HepG2 (cell line): ENCODE measurements around the gene RAG2. TPM values are rescaled to one million over a fixed set of nuclear protein-coding genes. Genes with fewer than 3 reads are reported as not detected.

Experiments
- HMG20B ChIP-seq: conservative IDR thresholded peaks from 2 replicates; pipeline ENCODE4 v1.6.1; 2016; ENCODE audit warnings: missing genetic modification reagents, missing compliant biosample characterization
- ISL2 ChIP-seq: sonication (generic); formaldehyde crosslinking; IDR thresholded peaks from 2 replicates; pipeline ENCODE4 v1.5.0; 2020; ENCODE audit warnings: missing genetic modification reagents
- KDM3A ChIP-seq: IDR thresholded peaks from 2 replicates; pipeline ENCODE4 v1.6.1; 2018; ENCODE audit warnings: low read depth, missing compliant biosample characterization
- NFE2L2 ChIP-seq: fragments of 150-350 bp; IDR thresholded peaks from 2 replicates; pipeline ENCODE4 v1.6.1; 2014; ENCODE audit warnings: low read length
- NFRKB ChIP-seq: fragments of 450-650 bp; IDR thresholded peaks from 2 replicates; pipeline ENCODE4 v1.6.1; 2017
- REPIN1 ChIP-seq: sonication (generic); formaldehyde crosslinking; IDR thresholded peaks from 2 replicates; pipeline ENCODE4 v1.8.0; 2022; ENCODE audit warnings: missing genetic modification reagents, low read depth, mild to moderate bottlenecking, borderline replicate concordance
- TGIF2 ChIP-seq: IDR thresholded peaks from 2 replicates; pipeline ENCODE4 v1.6.1; 2016; ENCODE audit warnings: control low read depth, missing compliant biosample characterization
- ZMAT3 ChIP-seq: sonication (generic); formaldehyde crosslinking; conservative IDR thresholded peaks from 2 replicates; pipeline ENCODE4 v1.7.0; 2021; ENCODE audit warnings: missing genetic modification reagents
- ZNF101 ChIP-seq: sonication (generic); formaldehyde crosslinking; IDR thresholded peaks from 2 replicates; pipeline ENCODE4 v1.4.0; 2020; ENCODE audit warnings: mild to moderate bottlenecking, low read depth, missing genetic modification reagents, borderline replicate concordance
- ZNF17 ChIP-seq: sonication (generic); formaldehyde crosslinking; IDR thresholded peaks from 2 replicates; pipeline ENCODE4 v1.5.0; 2020; ENCODE audit warnings: mild to moderate bottlenecking, missing genetic modification reagents
- ZNF644 ChIP-seq: IDR thresholded peaks from 2 replicates; pipeline ENCODE4 v1.6.1; 2016; ENCODE audit warnings: low read depth
- ZNF672 ChIP-seq: sonication (generic); formaldehyde crosslinking; IDR thresholded peaks from 2 replicates; pipeline ENCODE4 v1.8.1; 2022; ENCODE audit warnings: missing genetic modification reagents
- ZNF788 ChIP-seq: sonication (generic); formaldehyde crosslinking; IDR thresholded peaks from 2 replicates; pipeline ENCODE4 v1.5.0; 2020; ENCODE audit warnings: mild to moderate bottlenecking, missing genetic modification reagents, borderline replicate concordance
- ZSCAN29 ChIP-seq: sonication (generic); formaldehyde crosslinking; conservative IDR thresholded peaks from 2 replicates; pipeline ENCODE4 v1.4.0; 2020; ENCODE audit warnings: mild to moderate bottlenecking, missing genetic modification reagents
- ZSCAN31 ChIP-seq: sonication (generic); formaldehyde crosslinking; IDR thresholded peaks from 2 replicates; pipeline ENCODE4 v1.5.0; 2020; ENCODE audit warnings: low read depth, mild to moderate bottlenecking, missing genetic modification reagents
- polyA plus RNA-seq, 8 experiments: library from polyadenylated mRNA; depleted of rRNA in 3 of 8; stranded (reverse) in 7 of 8; unstranded in 1 of 8; fragments of >200 nt; fragmentation: Illumina TruSeq in 4 of 8; extraction: Trizol in 4 of 8; gene quantifications; 2 replicates each; pipeline versions ENCODE4 v1.2.1 to v1.2.3, GENCODE V29; 2011 to 2016; ENCODE audit warnings: low read depth in 4 of 8, missing spikeins in 1 of 8, mixed read lengths in 1 of 8; ENCODE audit not compliant: insufficient read depth in 1 of 8
- total RNA-seq, 5 experiments: library from RNA; depleted of rRNA; stranded (reverse); fragments of >200 nt; fragmentation: Illumina TruSeq; extraction: Trizol; gene quantifications; 2 replicates each; pipeline ENCODE4 v1.2.3, GENCODE V29; 2016; ENCODE audit warnings: low read depth in 1 of 5
- TF ChIP-seq, protein P1 (sequence below): IDR thresholded peaks from 2 replicates; pipeline ENCODE4 v1.6.1; 2016; ENCODE audit warnings: control low read depth
- TF ChIP-seq, protein P2 (sequence below): sonication (generic); formaldehyde crosslinking; IDR thresholded peaks from 2 replicates; pipeline ENCODE4 v1.9.0; 2022; ENCODE audit warnings: missing genetic modification reagents, mild to moderate bottlenecking, borderline replicate concordance
- TF ChIP-seq, protein P3 (sequence below): IDR thresholded peaks from 2 replicates; pipeline ENCODE4 v1.4.0; 2020; ENCODE audit warnings: mild to moderate bottlenecking, missing genetic modification reagents
- TF ChIP-seq, protein P4 (sequence below): sonication (generic); formaldehyde crosslinking; IDR thresholded peaks from 2 replicates; pipeline ENCODE4 v1.4.0; 2020; ENCODE audit warnings: missing genetic modification reagents
- TF ChIP-seq, protein P5 (sequence below): sonication (generic); formaldehyde crosslinking; IDR thresholded peaks from 2 replicates; pipeline ENCODE4 v1.8.1; 2023; ENCODE audit warnings: mild to moderate bottlenecking, missing genetic modification reagents

RAG2 gene
- total and polyA plus RNA-seq, 2 of the 13 experiments (the other 11 are each of a cell fraction or from before 2014, with no cell fraction given), result not detected

DNA sequence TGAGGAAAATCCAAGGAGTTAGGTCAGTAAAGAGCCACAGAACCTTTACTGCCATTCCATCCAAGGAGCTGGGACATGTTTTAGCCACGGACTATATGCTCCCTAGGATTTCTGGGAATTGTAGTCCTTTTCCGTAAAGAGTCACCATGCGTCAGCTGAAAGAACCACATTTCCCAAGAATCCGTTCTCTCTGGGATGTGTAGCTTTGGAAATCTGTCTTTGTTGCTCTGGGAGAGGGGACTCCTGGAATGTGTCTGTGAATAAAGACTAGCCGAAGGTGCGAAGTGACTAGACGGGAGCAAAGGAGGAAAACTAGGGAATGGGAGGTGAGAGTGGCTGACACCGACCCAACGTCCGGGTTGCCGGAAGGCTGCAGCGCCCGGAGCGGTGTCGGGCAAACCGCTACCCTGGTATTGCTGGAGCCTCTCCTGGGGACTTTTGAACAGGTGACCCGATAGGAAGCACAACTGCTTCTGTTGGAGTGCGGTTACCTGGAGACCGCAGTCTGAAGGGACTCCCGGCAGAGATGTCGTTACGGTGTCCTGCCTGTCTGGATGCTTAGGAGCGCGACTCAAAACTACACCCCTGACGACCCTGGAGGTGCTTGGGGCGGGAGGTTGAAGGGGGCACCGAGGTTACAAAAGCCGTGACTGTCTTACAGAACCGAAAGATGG is 3.6 kb downstream of the RAG2 start, which contains the start of gene IFTAP (continued):
- TF ChIP-seq ZNF17 (CRISPR knock-in tag), result no peak
- TF ChIP-seq, protein P1, sequence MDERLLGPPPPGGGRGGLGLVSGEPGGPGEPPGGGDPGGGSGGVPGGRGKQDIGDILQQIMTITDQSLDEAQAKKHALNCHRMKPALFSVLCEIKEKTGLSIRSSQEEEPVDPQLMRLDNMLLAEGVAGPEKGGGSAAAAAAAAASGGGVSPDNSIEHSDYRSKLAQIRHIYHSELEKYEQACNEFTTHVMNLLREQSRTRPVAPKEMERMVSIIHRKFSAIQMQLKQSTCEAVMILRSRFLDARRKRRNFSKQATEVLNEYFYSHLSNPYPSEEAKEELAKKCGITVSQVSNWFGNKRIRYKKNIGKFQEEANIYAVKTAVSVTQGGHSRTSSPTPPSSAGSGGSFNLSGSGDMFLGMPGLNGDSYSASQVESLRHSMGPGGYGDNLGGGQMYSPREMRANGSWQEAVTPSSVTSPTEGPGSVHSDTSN, result no peak
- TF ChIP-seq ISL2, result peak; percentile 66
- TF ChIP-seq NFE2L2, result peak; percentile 14; the same call in 1 of the 2 replicates
- TF ChIP-seq, protein P2, sequence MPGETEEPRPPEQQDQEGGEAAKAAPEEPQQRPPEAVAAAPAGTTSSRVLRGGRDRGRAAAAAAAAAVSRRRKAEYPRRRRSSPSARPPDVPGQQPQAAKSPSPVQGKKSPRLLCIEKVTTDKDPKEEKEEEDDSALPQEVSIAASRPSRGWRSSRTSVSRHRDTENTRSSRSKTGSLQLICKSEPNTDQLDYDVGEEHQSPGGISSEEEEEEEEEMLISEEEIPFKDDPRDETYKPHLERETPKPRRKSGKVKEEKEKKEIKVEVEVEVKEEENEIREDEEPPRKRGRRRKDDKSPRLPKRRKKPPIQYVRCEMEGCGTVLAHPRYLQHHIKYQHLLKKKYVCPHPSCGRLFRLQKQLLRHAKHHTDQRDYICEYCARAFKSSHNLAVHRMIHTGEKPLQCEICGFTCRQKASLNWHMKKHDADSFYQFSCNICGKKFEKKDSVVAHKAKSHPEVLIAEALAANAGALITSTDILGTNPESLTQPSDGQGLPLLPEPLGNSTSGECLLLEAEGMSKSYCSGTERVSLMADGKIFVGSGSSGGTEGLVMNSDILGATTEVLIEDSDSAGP (CRISPR knock-in tag), result peak; percentile 24; the same call in 1 of the 2 replicates
- TF ChIP-seq HMG20B (CRISPR knock-in tag), result 0 out of 2 replicates have a peak, but pooled peaks have one; percentile 56
- TF ChIP-seq ZNF644 (CRISPR knock-in tag), result 0 out of 2 replicates have a peak, but pooled peaks have one; percentile 18
- no peak for TF ChIP-seq ZNF101 (CRISPR knock-in tag)
- peak; percentile 64 for TF ChIP-seq TGIF2 (CRISPR knock-in tag)
- TF ChIP-seq ZSCAN29, result no peak
- TF ChIP-seq ZNF788 (CRISPR knock-in tag), result peak; percentile 29; the same call in 1 of the 2 replicates
- TF ChIP-seq, protein P3, sequence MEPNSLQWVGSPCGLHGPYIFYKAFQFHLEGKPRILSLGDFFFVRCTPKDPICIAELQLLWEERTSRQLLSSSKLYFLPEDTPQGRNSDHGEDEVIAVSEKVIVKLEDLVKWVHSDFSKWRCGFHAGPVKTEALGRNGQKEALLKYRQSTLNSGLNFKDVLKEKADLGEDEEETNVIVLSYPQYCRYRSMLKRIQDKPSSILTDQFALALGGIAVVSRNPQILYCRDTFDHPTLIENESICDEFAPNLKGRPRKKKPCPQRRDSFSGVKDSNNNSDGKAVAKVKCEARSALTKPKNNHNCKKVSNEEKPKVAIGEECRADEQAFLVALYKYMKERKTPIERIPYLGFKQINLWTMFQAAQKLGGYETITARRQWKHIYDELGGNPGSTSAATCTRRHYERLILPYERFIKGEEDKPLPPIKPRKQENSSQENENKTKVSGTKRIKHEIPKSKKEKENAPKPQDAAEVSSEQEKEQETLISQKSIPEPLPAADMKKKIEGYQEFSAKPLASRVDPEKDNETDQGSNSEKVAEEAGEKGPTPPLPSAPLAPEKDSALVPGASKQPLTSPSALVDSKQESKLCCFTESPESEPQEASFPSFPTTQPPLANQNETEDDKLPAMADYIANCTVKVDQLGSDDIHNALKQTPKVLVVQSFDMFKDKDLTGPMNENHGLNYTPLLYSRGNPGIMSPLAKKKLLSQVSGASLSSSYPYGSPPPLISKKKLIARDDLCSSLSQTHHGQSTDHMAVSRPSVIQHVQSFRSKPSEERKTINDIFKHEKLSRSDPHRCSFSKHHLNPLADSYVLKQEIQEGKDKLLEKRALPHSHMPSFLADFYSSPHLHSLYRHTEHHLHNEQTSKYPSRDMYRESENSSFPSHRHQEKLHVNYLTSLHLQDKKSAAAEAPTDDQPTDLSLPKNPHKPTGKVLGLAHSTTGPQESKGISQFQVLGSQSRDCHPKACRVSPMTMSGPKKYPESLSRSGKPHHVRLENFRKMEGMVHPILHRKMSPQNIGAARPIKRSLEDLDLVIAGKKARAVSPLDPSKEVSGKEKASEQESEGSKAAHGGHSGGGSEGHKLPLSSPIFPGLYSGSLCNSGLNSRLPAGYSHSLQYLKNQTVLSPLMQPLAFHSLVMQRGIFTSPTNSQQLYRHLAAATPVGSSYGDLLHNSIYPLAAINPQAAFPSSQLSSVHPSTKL (CRISPR knock-in tag), result peak; percentile 54; the same call in 1 of the 2 replicates
- no peak for TF ChIP-seq NFRKB
- TF ChIP-seq KDM3A (CRISPR knock-in tag), result peak; percentile 59; the same call in 1 of the 2 replicates
- TF ChIP-seq, protein P4, sequence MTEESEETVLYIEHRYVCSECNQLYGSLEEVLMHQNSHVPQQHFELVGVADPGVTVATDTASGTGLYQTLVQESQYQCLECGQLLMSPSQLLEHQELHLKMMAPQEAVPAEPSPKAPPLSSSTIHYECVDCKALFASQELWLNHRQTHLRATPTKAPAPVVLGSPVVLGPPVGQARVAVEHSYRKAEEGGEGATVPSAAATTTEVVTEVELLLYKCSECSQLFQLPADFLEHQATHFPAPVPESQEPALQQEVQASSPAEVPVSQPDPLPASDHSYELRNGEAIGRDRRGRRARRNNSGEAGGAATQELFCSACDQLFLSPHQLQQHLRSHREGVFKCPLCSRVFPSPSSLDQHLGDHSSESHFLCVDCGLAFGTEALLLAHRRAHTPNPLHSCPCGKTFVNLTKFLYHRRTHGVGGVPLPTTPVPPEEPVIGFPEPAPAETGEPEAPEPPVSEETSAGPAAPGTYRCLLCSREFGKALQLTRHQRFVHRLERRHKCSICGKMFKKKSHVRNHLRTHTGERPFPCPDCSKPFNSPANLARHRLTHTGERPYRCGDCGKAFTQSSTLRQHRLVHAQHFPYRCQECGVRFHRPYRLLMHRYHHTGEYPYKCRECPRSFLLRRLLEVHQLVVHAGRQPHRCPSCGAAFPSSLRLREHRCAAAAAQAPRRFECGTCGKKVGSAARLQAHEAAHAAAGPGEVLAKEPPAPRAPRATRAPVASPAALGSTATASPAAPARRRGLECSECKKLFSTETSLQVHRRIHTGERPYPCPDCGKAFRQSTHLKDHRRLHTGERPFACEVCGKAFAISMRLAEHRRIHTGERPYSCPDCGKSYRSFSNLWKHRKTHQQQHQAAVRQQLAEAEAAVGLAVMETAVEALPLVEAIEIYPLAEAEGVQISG, result peak; percentile 89
- TF ChIP-seq, protein P5, sequence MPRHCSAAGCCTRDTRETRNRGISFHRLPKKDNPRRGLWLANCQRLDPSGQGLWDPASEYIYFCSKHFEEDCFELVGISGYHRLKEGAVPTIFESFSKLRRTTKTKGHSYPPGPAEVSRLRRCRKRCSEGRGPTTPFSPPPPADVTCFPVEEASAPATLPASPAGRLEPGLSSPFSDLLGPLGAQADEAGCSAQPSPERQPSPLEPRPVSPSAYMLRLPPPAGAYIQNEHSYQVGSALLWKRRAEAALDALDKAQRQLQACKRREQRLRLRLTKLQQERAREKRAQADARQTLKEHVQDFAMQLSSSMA (CRISPR knock-in tag), result peak; percentile 85
- TF ChIP-seq REPIN1 (CRISPR knock-in tag), result peak; percentile 49; the same call in 1 of the 2 replicates
- peak; percentile 64; the same call in 1 of the 2 replicates for TF ChIP-seq ZSCAN31 (CRISPR knock-in tag)
- no peak for TF ChIP-seq ZNF672
- 0 out of 2 replicates have a peak, but pooled peaks have one; percentile 47 for TF ChIP-seq ZMAT3 (CRISPR knock-in tag)
